Measurements from ENCODE around the gene BAZ2A. TPM values are rescaled to one million over a fixed set of nuclear protein-coding genes. Genes with fewer than 3 reads are reported as not detected.
"Not testable (repeated sequence)": the region's sequence is repeated elsewhere in the genome, so short reads cannot be mapped to it uniquely, and the experiment has no call there.

BAZ2A gene
- polyA plus RNA-seq, 12 donors, result 31.6 to 842 (median 46.7) TPM

DNA sequence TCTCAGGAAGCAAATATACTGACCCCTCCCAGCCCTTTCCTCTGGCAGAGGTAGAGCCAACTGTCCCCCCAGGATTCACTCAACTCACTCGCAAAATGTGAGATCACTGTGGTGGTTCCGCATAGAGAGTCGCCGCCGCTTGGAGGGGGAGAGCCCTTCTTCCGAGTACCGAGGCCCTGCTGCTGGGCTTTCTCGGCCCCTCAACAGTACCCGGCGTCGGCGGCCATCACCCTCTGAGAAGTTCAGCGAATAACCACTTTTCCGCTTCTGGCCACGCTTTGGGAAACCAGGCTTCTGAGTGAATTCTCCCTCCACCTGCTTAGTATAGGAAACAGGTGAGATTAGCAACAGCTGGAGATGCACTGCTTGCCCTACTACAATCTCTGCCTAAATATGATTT lies 31.1 kb downstream of the BAZ2A start:
- DNase-seq, result no peak

DNA sequence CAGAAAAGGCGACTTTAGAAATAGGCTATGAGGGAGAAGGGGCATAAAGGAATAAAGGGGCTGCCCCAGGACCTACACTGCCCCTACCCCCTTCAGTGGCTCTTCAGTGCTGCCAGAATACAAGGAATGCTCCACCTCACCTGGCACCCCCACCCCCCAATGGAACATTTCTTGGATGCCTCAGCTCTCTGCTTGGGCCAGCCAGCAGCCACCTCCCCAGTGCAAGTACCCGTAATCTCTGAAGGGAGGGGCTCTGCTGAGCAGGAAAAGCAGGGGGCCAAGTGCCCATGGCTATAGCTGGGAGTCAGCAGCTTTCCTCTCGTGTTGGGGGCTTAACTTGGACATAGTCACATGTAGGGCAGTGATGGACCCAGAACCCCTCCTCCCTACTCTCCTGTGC lies 33.3 kb downstream of the BAZ2A start:
- no peak for DNase-seq

DNA sequence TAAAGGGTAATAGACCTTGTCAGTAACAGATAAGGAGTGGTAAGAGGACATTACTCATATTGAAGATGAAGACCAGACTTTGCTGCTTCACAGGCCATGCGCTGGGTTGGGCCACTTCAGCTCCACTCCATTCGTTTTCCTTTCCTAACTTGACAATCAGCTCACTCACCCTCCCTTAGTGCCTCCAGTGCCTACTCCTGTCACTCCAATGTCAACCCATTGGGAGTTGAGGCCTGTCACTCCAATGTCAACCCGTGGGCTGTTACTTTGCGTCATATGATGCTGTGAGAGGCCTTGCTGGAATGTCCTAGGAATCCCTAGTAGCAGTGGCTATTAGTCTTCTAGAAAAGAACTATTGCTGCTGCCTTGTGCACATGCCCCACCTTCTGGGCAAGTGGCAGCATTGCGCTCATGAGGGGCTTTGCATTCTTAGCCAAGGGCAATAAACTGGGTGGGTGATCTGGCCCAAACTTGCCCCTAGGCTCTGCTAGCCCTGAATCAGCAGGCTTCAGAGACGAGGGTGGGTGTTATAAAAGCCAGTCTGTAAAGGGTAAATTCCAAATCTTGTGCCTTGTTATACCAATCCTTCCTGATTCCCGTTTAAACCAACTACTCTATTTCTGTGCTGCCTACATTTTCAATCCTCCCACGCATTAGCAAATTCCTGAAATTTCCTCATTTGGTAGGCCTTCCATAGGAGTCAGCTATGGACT lies 36.1 kb downstream of the BAZ2A start:
- DNase-seq, result peak; percentile 37

DNA sequence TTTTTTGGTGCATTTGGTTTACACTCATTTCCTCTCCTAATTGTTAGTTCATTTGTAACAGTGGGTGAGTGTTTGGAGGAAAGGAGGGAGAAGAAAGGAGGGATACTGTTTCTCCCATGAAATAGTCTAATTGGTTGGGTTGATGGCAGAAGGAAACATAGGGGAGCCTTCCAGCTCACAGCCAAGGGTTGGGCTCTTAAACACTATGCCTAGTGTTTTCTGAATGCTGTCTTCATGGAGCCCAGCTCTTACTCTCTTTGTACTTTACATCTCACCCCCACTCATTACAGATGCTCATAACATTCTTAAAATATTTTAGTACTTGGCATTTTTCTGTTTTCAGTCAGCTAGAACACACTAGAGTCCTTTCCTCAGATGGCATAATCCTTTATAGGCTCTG lies 38.2 kb downstream of the BAZ2A start:
- DNase-seq, result no peak

GRCh38 chr12:56591126-56591525 lies 39.0 kb downstream of the BAZ2A start:
- DNase-seq, result no peak

DNA sequence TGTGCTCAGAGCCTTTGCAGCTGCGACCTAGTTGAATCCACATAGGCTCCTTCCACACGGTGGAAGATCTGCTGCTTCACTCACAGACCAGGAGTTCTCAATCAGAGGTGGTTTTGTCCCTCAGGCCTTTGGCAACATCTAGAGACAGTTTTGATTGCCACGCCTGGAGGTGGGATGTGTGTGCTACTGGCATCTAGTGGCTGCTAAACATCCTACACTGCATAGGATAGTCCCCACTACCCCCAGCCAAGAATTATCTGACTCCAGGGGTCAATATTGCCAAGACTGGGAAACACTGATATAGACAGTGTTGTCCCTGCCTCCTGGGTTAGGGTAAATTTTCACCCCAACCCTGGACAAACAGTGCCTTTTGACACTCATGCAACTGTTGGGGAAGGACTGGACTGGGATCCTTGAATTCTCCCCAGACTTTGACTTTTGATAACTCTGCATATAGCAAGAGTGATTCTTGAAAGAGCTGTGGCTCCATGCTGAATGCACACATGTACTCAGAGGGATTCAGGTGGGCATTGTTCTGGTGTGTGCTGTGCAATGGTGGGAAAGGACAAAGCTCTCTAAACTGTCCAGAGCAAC lies 39.8 kb downstream of the BAZ2A start:
- no peak for DNase-seq

DNA sequence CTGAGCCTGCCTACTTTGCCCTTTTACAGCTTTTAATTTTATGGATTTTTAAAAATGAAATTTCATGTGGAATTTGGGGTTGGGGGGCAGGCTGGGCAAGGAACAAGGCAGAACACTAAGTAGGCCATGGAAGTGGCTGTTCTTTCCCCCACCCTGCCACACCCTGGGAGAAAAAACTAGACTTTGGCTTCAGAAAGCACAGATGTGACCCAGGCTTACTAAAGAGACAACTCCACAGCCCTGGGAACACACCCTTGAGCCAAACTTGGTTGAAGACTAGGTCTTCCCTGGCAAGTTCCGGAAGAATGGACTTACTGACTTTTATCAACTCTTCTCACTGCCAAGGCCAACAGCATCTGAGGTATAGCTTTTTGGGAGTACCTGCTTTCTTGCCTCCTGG lies 40.3 kb downstream of the BAZ2A start:
- DNase-seq, result no peak

DNA sequence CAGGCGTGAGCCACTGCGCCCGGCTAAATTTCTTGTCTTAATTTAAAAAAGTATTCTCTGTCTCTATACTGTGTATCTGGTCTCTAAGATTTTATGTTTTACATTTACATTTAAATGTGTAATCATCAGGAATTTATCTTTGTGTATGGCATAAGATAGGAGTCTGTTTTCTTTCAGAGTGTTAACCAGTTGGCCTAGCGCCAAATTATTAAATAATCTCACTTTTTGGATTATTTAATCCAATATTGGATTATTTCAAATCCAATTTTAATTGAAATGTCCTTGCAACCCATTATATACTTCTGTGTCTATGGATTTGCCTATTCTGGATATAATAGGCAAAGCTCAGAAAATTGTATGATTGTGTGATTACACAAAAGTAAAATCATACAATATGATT lies 45.0 kb downstream of the BAZ2A start:
- DNase-seq, result no peak

DNA sequence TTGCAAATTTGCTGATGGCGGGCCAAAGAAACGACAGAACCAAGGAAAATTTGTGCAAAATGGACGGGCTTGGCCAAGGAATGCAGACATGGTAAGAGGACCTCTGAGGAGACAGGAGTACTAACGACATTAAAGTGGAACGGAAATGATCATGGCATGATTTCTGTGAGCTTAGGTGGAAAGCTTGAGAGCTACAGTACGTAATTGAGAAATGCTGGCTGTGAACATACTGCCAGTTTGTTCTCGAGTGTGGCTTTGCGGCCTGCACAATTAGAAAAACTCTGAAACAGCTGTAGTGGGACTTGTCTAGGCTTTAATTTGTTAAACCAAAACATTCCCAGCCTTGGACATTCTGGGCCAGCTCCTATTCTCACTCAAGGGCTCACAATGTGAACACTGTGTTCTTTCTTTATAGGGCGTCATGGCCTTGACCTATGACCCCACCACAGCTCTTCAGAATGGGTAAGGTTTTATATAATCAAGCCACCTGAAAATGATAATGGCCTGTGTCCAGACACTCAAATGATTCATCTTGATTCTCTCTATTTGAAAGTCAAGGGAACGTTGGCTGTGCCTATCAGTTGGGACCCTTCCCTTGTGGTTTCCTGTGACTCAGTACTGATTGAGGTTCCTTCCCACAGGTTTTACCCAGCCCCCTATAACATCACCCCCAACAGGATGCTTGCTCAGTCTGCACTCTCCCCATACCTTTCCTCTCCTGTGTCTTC lies 48.5 kb downstream of the BAZ2A start:
- DNase-seq, result no peak

GRCh38 chr12:56578983-56579546 lies 51.1 kb downstream of the BAZ2A start:
- DNase-seq, result no peak

GRCh38 chr12:56577248-56577647 lies 52.9 kb downstream of the BAZ2A start:
- not testable (repeated sequence) for DNase-seq

DNA sequence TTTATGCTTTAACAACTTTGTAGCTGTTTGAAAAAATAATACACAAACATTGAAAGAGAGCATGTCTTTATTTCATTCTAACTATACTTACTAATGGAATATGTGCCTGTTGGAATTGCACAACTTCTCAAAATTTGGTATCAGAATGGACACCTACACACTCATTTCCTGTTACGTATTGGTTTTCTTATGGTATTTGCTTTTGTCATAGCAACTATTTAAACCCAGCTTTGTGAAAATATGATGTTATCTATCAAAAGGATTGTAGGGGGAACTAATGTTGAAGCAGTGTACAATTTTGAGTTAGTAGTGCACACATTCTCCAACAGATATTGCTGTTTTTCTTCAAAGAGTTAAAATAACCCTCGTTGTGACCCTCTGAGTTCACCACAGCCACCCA lies 55.9 kb downstream of the BAZ2A start:
- DNase-seq, result no peak

- no peak for DNase-seq
These were observed 57.8 kb downstream of the BAZ2A start for GRCh38 chr12:56572288-56572687.

- peak; percentile 83 for DNase-seq
These were observed 59.0 kb downstream of the BAZ2A start for GRCh38 chr12:56571121-56571520.

DNA sequence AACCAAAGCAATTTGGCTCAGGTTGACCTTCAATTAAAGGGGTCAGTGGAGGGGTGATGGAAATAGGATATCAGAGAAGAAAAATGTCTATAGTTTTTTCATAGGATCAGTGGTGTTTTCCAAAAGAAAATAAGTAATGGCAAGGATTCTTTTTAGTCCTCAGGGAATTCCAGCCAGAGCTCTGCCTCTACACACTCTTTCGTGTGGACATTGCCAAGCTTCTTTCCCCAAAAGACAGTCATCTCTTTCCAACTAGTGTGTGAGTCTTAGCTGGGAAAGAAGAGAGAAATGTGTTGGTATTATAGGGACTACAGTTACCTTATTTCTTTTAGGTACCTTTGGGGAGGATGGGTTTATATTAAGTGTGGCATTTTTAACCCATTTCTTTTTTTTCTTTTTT lies 62.0 kb downstream of the BAZ2A start:
- no peak for DNase-seq

DNA sequence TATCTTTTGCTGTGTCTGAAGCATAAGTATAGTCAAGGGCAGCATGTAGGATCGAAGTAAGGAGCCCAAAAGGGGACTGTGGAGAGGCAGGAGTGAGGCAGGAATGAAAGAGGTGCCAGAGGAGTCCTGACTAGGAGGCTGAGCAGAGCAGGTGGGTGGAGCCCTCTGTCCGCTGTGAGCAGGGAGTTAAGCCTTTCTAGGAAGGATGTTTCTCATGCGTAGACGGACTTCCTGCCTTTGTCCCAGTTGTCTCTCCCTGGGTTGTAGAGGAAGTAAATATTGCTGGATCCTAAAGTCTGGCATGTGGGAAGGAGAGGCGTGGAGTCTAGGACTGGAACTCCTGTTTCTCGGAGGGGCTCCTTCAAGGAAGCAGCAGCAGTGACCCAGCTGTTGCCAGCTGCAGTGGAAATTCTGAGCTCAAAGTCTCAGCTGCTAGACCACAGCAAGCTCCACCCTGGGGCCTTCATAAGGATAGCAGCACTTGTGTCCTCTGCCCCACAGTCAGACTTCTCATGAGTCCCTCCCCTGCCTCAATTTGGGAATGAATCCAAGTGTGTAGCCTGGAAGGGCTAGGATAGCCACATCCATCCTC lies 64.5 kb downstream of the BAZ2A start:
- peak; percentile 98 for DNase-seq

DNA sequence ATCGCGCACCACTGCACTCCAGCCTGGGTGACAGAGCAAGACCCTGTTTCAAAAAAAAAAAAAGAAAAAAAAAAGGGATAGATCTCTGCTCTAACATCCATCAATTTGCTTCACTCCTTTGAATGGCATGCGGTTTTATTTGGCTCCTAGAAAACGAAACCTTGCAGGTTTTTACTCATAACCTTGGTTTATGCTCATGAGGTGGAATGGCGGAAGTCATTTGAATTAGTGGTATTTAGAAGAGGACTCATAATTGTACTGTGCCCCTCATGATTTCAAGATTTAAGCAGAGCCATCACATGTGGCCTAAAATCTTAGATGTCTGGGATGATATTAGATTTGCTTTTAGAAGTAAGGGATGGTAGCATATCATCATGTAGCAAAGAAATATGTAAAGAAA lies 79.1 kb downstream of the BAZ2A start:
- no peak for DNase-seq

DNA sequence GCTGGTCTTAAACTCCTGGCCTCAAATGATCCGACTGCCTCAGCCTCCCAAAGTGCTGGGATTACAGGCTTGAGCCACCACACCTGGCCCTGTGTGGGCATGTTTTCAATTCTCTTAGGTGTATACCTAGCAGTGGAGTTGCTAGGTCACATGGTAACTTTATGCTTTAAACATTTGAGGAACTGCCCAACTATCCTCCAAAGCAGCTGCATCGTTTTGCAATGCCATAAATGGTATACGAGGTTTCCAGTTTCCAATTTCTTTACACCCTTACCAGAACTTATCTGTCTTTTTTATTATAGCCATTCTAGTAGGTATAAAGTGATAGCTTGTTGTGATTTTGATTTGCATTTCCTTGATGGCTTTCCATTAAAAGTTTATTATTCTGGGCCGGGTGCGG lies 83.4 kb downstream of the BAZ2A start:
- no peak for DNase-seq

Measured in muscle of arm (tissue), 12 donors.